ENCODE results near the gene SLC4A3. TPM values are rescaled to one million over a fixed set of nuclear protein-coding genes. Genes with fewer than 3 reads are reported as not detected.

The SLC4A3 gene
- total and polyA plus RNA-seq, 2 of the 8 experiments (the other 6 are each of a cell fraction or from before 2014, with no cell fraction given), result 4.8 to 7.4 TPM

GRCh38 chr2:219611306-219611705 is 16.1 kb upstream of the SLC4A3 start:
- no peak overlapping the region for H3K27ac ChIP-seq (ENCODE audit: low read depth, low read length)
- H2AK5ac ChIP-seq (ENCODE audit: low read depth, low read length), result no peak overlapping the region
- peaks cover 0 to 6% (median 2%) of the 10 kb centered on the region in 4 experiments; a peak in 5 of 8 replicates for H3K36me3 ChIP-seq (ENCODE audit: control insufficient read depth in 2 of 4, insufficient read depth in 4 of 4, low read length in 3 of 4)
- H3K79me1 ChIP-seq (ENCODE audit: low read depth, low read length), result no peaks in the 10 kb centered on the region; the same call in 1 of the 2 replicates
- no peaks in the 10 kb centered on the region for H3K79me2 ChIP-seq (ENCODE audit: control insufficient read depth in 1 of 2, insufficient read depth in 2 of 2, low read length in 2 of 2)
- H2BK120ac ChIP-seq (replicated peaks; ENCODE audit: low read depth, low read length), result no peak overlapping the region
- no peaks in the 10 kb centered on the region for H3K23me2 ChIP-seq (ENCODE audit: low read depth, low read length)
- H2BK20ac ChIP-seq (ENCODE audit: low read length), result no peak overlapping the region
- H2AFZ ChIP-seq (ENCODE audit: low read length), result no peak overlapping the region
- DNase-seq (ENCODE audit: low read depth in 1 of 2, low spot score in 2 of 2), result no peak
- no peak overlapping the region for H3K4me2 ChIP-seq (ENCODE audit: insufficient read depth in 1 of 2, low read depth in 2 of 2, low read length in 2 of 2)
- H3K4me1 ChIP-seq (replicated peaks in 1 of 4; ENCODE audit: control insufficient read depth in 3 of 4, insufficient read depth in 4 of 4, low read length in 3 of 4), result no peaks in the 10 kb centered on the region; a peak in 1 of 7 replicates
- no peak overlapping the region for H3K9ac ChIP-seq (replicated peaks in 1 of 4; ENCODE audit: extremely low read depth in 1 of 4, low read depth in 3 of 4, low read length in 3 of 4)
- no peak overlapping the region for H3K18ac ChIP-seq (ENCODE audit: extremely low read depth, low read length)
- no peak overlapping the region; the same call in 1 of the 2 replicates for H2BK5ac ChIP-seq (ENCODE audit: low read depth, low read length)
- H3K4me3 ChIP-seq (ENCODE audit: extremely low read depth in 1 of 4, insufficient read depth in 2 of 4, low read depth in 3 of 4, low read length in 4 of 4), result no peak overlapping the region
- no peak for FAIRE-seq
- H4K20me1 ChIP-seq (replicated peaks in 1 of 2; ENCODE audit: control insufficient read depth in 1 of 2, insufficient read depth in 2 of 2, low read length in 2 of 2), result peaks cover 0 to 3% of the 10 kb centered on the region in 2 experiments
- H3K27me3 ChIP-seq (replicated peaks in 1 of 4; ENCODE audit: control insufficient read depth in 3 of 4, extremely low read depth in 1 of 4, insufficient read depth in 3 of 4, low read length in 3 of 4), result no peaks in the 10 kb centered on the region
- POLR2A ChIA-PET (ENCODE audit: partially characterized antibody), result interaction anchor here (0.7 to 2.1 kb wide), 7 partner anchors 8 to 58 kb away, joined by 3 to 6 read pairs (median 3); partner anchors contain the start of genes INHA and OBSL1
- 97% methylated on average over 9 of the region's 9 CpGs; no CpG with 5 or more reads in 1 of the 2 experiments for WGBS, 2 experiments (ENCODE audit: extremely low coverage in 1 of 2, insufficient coverage in 1 of 2, insufficient read length in 1 of 2, insufficient replicate concordance in 2 of 2, low coverage in 1 of 2, low lambda C conversion rate in 2 of 2, missing lambda C conversion rate in 1 of 2)
- peak overlapping the region; percentile 51; the same call in 1 of the 2 replicates for H4K8ac ChIP-seq (ENCODE audit: extremely low read depth, insufficient read depth, low read length)
- CTCF ChIA-PET (ENCODE audit: partially characterized antibody), result interaction anchor here (1.2 to 18.7 kb wide), 6 partner anchors 8 to 88 kb away, joined by 3 to 356 read pairs (median 6); partner anchors contain the start of gene SLC4A3
- no peak overlapping the region for H4K5ac ChIP-seq (ENCODE audit: insufficient read length, low read depth, low read length)
- H2BK12ac ChIP-seq (ENCODE audit: low read depth, low read length), result no peak overlapping the region
- no peak overlapping the region for H4K91ac ChIP-seq (replicated peaks; ENCODE audit: insufficient read length, low read length)
- no peak overlapping the region for H2BK15ac ChIP-seq (ENCODE audit: low read length)
- no peak overlapping the region for H3K56ac ChIP-seq (replicated peaks; ENCODE audit: insufficient read length, low read depth, low read length)
- no peak overlapping the region for H3K14ac ChIP-seq (ENCODE audit: insufficient read length)
- no peak overlapping the region for H3K23ac ChIP-seq (ENCODE audit: insufficient read length)
- TF ChIP-seq EZH2 (IDR thresholded peaks at IDR 0.05; ENCODE audit: low read depth, low read length, severe bottlenecking), result no peak
- no peak for TF ChIP-seq RAD21 (IDR thresholded peaks at IDR 0.05 in 1 of 2, conservative IDR thresholded peaks at IDR 0.05 in 1 of 2; ENCODE audit: low read depth in 2 of 2, low read length in 2 of 2)
- no peak for TF ChIP-seq TAF1 (IDR thresholded peaks at IDR 0.05; ENCODE audit: low read depth, low read length)
- TF ChIP-seq MAX (IDR thresholded peaks at IDR 0.05), result no peak
- no peak for TF ChIP-seq HDAC2 (IDR thresholded peaks at IDR 0.05; ENCODE audit: borderline replicate concordance in 1 of 2, low read depth in 2 of 2, low read length in 2 of 2)
- TF ChIP-seq ATF2 (IDR thresholded peaks at IDR 0.05; ENCODE audit: low read length), result no peak
- TF ChIP-seq TCF12 (IDR thresholded peaks at IDR 0.05; ENCODE audit: low read depth, low read length), result no peak
- no peak for TF ChIP-seq ASH2L (IDR thresholded peaks at IDR 0.05; ENCODE audit: low read length)
- no peak for TF ChIP-seq PHF8 (conservative IDR thresholded peaks at IDR 0.05; ENCODE audit: low read depth, low read length)
- TF ChIP-seq RXRA (IDR thresholded peaks at IDR 0.05; ENCODE audit: insufficient read depth, low read depth, low read length), result no peak
- no peaks in the 10 kb centered on the region for H3K9me3 ChIP-seq (ENCODE audit: insufficient read depth in 2 of 2, low read depth in 1 of 2, low read length in 1 of 2)
- no peak overlapping the region for H3K4ac ChIP-seq (replicated peaks; ENCODE audit: insufficient read length, low read depth, low read length)
